ENCODE results near the gene RAB3GAP2.

Gene RAB3GAP2

DNA sequence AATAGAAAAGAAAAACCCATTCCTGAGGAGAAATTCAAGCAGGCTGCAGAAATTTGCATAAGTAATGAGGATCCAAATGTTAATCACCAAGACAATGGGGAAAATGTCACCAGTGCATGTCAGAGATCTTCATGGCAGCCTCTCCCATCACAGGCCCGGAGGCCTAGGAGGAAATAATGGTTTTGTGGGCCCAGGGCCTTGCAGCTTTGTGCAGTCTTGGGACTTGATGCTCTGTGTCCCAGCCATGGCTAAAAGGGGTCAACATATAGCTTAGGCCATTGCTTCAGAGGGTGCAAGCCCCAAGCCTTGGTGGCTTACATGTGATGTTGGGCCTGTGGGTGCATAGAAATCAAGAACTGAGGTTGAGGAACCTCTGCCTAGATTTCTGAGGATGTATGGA is 22.7 kb downstream of the RAB3GAP2 start:
- TF ChIP-seq USF1 (IDR thresholded peaks at IDR 0.05) = no peak
- no peak for TF ChIP-seq EGR1 (IDR thresholded peaks at IDR 0.05)
- no peak for TF ChIP-seq CREB1 (IDR thresholded peaks at IDR 0.05; ENCODE audit: low read depth)
- no peak for TF ChIP-seq ZBTB7A (IDR thresholded peaks at IDR 0.05; ENCODE audit: low read depth)
- TF ChIP-seq FOXM1 (IDR thresholded peaks at IDR 0.05; ENCODE audit: borderline replicate concordance, low read depth) = no peak
- no peak for TF ChIP-seq TEAD4 (IDR thresholded peaks at IDR 0.05)
- TF ChIP-seq NFIC (IDR thresholded peaks at IDR 0.05) = no peak
- TF ChIP-seq TAF1 (IDR thresholded peaks at IDR 0.05; ENCODE audit: low read depth) = no peak
- TF ChIP-seq EP300 (IDR thresholded peaks at IDR 0.05; ENCODE audit: borderline replicate concordance) = no peak
- TF ChIP-seq, protein P1, sequence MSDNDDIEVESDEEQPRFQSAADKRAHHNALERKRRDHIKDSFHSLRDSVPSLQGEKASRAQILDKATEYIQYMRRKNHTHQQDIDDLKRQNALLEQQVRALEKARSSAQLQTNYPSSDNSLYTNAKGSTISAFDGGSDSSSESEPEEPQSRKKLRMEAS (IDR thresholded peaks at IDR 0.05) = no peak
- TF ChIP-seq YY1 (IDR thresholded peaks at IDR 0.05; ENCODE audit: low read depth) = no peak
- no peak for TF ChIP-seq TCF12 (IDR thresholded peaks at IDR 0.05; ENCODE audit: low read depth)
- TF ChIP-seq, protein P2, sequence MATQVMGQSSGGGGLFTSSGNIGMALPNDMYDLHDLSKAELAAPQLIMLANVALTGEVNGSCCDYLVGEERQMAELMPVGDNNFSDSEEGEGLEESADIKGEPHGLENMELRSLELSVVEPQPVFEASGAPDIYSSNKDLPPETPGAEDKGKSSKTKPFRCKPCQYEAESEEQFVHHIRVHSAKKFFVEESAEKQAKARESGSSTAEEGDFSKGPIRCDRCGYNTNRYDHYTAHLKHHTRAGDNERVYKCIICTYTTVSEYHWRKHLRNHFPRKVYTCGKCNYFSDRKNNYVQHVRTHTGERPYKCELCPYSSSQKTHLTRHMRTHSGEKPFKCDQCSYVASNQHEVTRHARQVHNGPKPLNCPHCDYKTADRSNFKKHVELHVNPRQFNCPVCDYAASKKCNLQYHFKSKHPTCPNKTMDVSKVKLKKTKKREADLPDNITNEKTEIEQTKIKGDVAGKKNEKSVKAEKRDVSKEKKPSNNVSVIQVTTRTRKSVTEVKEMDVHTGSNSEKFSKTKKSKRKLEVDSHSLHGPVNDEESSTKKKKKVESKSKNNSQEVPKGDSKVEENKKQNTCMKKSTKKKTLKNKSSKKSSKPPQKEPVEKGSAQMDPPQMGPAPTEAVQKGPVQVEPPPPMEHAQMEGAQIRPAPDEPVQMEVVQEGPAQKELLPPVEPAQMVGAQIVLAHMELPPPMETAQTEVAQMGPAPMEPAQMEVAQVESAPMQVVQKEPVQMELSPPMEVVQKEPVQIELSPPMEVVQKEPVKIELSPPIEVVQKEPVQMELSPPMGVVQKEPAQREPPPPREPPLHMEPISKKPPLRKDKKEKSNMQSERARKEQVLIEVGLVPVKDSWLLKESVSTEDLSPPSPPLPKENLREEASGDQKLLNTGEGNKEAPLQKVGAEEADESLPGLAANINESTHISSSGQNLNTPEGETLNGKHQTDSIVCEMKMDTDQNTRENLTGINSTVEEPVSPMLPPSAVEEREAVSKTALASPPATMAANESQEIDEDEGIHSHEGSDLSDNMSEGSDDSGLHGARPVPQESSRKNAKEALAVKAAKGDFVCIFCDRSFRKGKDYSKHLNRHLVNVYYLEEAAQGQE (IDR thresholded peaks at IDR 0.05; ENCODE audit: low read depth) = no peak
- no peak for TF ChIP-seq RAD21 (IDR thresholded peaks at IDR 0.05; ENCODE audit: low read depth)
- no peak for TF ChIP-seq CEBPB (IDR thresholded peaks at IDR 0.05)

GRCh38 chr1:220243947-220244346 is 28.3 kb downstream of the RAB3GAP2 start:
- TF ChIP-seq TCF12 (IDR thresholded peaks at IDR 0.05; ENCODE audit: low read depth) = no peak
- no peak for TF ChIP-seq USF1 (IDR thresholded peaks at IDR 0.05)
- TF ChIP-seq TEAD4 (IDR thresholded peaks at IDR 0.05) = no peak
- no peak for TF ChIP-seq FOXM1 (IDR thresholded peaks at IDR 0.05; ENCODE audit: borderline replicate concordance, low read depth)
- no peak for TF ChIP-seq NFIC (IDR thresholded peaks at IDR 0.05)
- no peak for TF ChIP-seq EP300 (IDR thresholded peaks at IDR 0.05; ENCODE audit: borderline replicate concordance)
- TF ChIP-seq TAF1 (IDR thresholded peaks at IDR 0.05; ENCODE audit: low read depth) = no peak
- no peak for TF ChIP-seq CEBPB (IDR thresholded peaks at IDR 0.05)
- no peak for TF ChIP-seq CREB1 (IDR thresholded peaks at IDR 0.05; ENCODE audit: low read depth)

GRCh38 chr1:220241072-220241663 is 31.1 kb downstream of the RAB3GAP2 start:
- no peak for TF ChIP-seq TEAD4 (IDR thresholded peaks at IDR 0.05)
- no peak for TF ChIP-seq USF1 (IDR thresholded peaks at IDR 0.05)
- TF ChIP-seq NFIC (IDR thresholded peaks at IDR 0.05) = no peak

GRCh38 chr1:220239966-220240365 is 32.3 kb downstream of the RAB3GAP2 start:
- no peak for TF ChIP-seq EP300 (IDR thresholded peaks at IDR 0.05; ENCODE audit: borderline replicate concordance)
- TF ChIP-seq CREB1 (IDR thresholded peaks at IDR 0.05; ENCODE audit: low read depth) = no peak
- no peak for TF ChIP-seq TAF1 (IDR thresholded peaks at IDR 0.05; ENCODE audit: low read depth)
- no peak for TF ChIP-seq USF1 (IDR thresholded peaks at IDR 0.05)
- no peak for TF ChIP-seq TEAD4 (IDR thresholded peaks at IDR 0.05)
- TF ChIP-seq, protein P1 (IDR thresholded peaks at IDR 0.05) = no peak
- TF ChIP-seq ZBTB7A (IDR thresholded peaks at IDR 0.05; ENCODE audit: low read depth) = no peak
- TF ChIP-seq TCF12 (IDR thresholded peaks at IDR 0.05; ENCODE audit: low read depth) = no peak
- TF ChIP-seq, protein P2 (IDR thresholded peaks at IDR 0.05; ENCODE audit: low read depth) = no peak
- TF ChIP-seq EGR1 (IDR thresholded peaks at IDR 0.05) = no peak
- no peak for TF ChIP-seq FOXM1 (IDR thresholded peaks at IDR 0.05; ENCODE audit: borderline replicate concordance, low read depth)

DNA sequence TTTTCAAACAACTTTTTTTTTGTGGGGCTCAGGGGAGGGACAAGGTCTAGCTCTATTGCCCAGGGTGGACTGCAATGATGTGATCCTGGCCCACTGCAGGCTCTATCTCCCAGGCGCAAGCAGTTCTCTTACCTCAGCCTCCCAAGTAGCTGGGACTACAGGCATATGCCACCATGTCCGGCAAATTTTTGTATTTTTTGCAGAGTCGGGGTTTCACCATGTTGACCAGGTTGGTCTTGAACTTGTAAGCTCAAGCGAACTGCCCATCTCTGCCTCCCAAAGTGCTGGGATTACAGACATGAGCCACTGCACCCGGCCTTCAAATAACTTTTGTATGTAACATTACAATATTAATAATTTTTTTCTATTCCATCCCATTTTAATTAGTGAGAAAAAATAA is 33.0 kb downstream of the RAB3GAP2 start:
- TF ChIP-seq CREB1 (IDR thresholded peaks at IDR 0.05; ENCODE audit: low read depth) = no peak
- no peak for TF ChIP-seq EP300 (IDR thresholded peaks at IDR 0.05; ENCODE audit: borderline replicate concordance)
- TF ChIP-seq TEAD4 (IDR thresholded peaks at IDR 0.05) = no peak
- no peak for TF ChIP-seq USF1 (IDR thresholded peaks at IDR 0.05)
- no peak for TF ChIP-seq TAF1 (IDR thresholded peaks at IDR 0.05; ENCODE audit: low read depth)
- TF ChIP-seq, protein P1 (IDR thresholded peaks at IDR 0.05) = no peak
- TF ChIP-seq, protein P2 (IDR thresholded peaks at IDR 0.05; ENCODE audit: low read depth) = no peak
- no peak for TF ChIP-seq NFIC (IDR thresholded peaks at IDR 0.05)
- no peak for TF ChIP-seq CEBPB (IDR thresholded peaks at IDR 0.05)
- TF ChIP-seq TCF12 (IDR thresholded peaks at IDR 0.05; ENCODE audit: low read depth) = no peak
- no peak for TF ChIP-seq ZBTB7A (IDR thresholded peaks at IDR 0.05; ENCODE audit: low read depth)
- no peak for TF ChIP-seq YY1 (IDR thresholded peaks at IDR 0.05; ENCODE audit: low read depth)
- no peak for TF ChIP-seq RAD21 (IDR thresholded peaks at IDR 0.05; ENCODE audit: low read depth)
